ENCODE measurements around the gene EXOSC1. TPM values are rescaled to one million over a fixed set of nuclear protein-coding genes. Genes with fewer than 3 reads are reported as not detected.

Gene EXOSC1
- total and polyA plus RNA-seq, 2 of the 13 experiments (the other 11 are each of a cell fraction or from before 2014, with no cell fraction given), result 36.3 to 39.9 TPM

- peak; percentile 90 for TF ChIP-seq ZNF687 (CRISPR knock-in tag; IDR thresholded peaks at IDR 0.05)
- peak; percentile 17; the same call in 1 of the 2 replicates for TF ChIP-seq RERE (CRISPR knock-in tag; IDR thresholded peaks at IDR 0.05; ENCODE audit: low read depth)
- no peak for TF ChIP-seq ZNF232 (CRISPR knock-in tag; IDR thresholded peaks at IDR 0.05; ENCODE audit: borderline replicate concordance)
- peak; percentile 83; the same call in 1 of the 2 replicates for TF ChIP-seq ZSCAN21 (CRISPR knock-in tag; IDR thresholded peaks at IDR 0.05; ENCODE audit: borderline replicate concordance)
- no peak for TF ChIP-seq ZNF781 (CRISPR knock-in tag; IDR thresholded peaks at IDR 0.05; ENCODE audit: borderline replicate concordance, not compliant biosample characterization)
- TF ChIP-seq BATF2 (CRISPR knock-in tag; IDR thresholded peaks at IDR 0.05), result 0 out of 2 replicates have a peak, but pooled peaks have one; percentile 61
- peak; percentile 50; the same call in 1 of the 2 replicates for TF ChIP-seq SP4 (CRISPR knock-in tag; IDR thresholded peaks at IDR 0.05)
- TF ChIP-seq RBFOX2 (IDR thresholded peaks at IDR 0.05; ENCODE audit: low read depth, low read length), result peak; percentile 97
- TF ChIP-seq ZNF580 (CRISPR knock-in tag; IDR thresholded peaks at IDR 0.05; ENCODE audit: borderline replicate concordance, low read depth), result peak; percentile 39; the same call in 1 of the 2 replicates
- peak; percentile 71 for TF ChIP-seq E2F5 (CRISPR knock-in tag; conservative IDR thresholded peaks at IDR 0.05)
- TF ChIP-seq GMEB1 (CRISPR knock-in tag; IDR thresholded peaks at IDR 0.05; ENCODE audit: borderline replicate concordance), result peak; percentile 85
- peak; percentile 52; the same call in 1 of the 2 replicates for TF ChIP-seq ZNF788 (CRISPR knock-in tag; IDR thresholded peaks at IDR 0.05; ENCODE audit: borderline replicate concordance)
These were observed 19.6 kb downstream of the EXOSC1 start, which contains the start of gene PGAM1 (continued) for GRCh38 chr10:97425964-97426775.

Data from HepG2 (cell line).